ENCODE results near the gene GRIN2C. TPM values are rescaled to one million over a fixed set of nuclear protein-coding genes. Genes with fewer than 3 reads are reported as not detected.

GRIN2C gene
- total RNA-seq, 1 experiment from 2014 or later: 0.44 TPM

- no peak overlapping the region for H3K18ac ChIP-seq (ENCODE audit: insufficient read length, low read depth, low read length)
- no peak overlapping the region for H4K8ac ChIP-seq (replicated peaks; ENCODE audit: insufficient read length, low read depth, low read length)
- H2AK5ac ChIP-seq (ENCODE audit: insufficient read length, low read length): no peak overlapping the region
- peak; percentile 72 for DNase-seq
- no peak overlapping the region for H2BK20ac ChIP-seq (ENCODE audit: low read depth, low read length, poor library complexity, severe bottlenecking)
- no peaks in the 10 kb centered on the region for H4K20me1 ChIP-seq (ENCODE audit: control insufficient read depth, insufficient read depth, insufficient read length)
- H3K9me3 ChIP-seq (ENCODE audit: control insufficient read depth, low read depth, low read length): no peaks in the 10 kb centered on the region
- no peaks in the 10 kb centered on the region for H3K23me2 ChIP-seq (ENCODE audit: insufficient read length, low read depth, low read length, poor library complexity, severe bottlenecking)
- WGBS (ENCODE audit: extremely low coverage, insufficient read length, low lambda C conversion rate): no CpG with 5 or more reads among the region's 15 CpGs
- no peak overlapping the region for H2BK15ac ChIP-seq (ENCODE audit: low read depth, low read length)
- no peak overlapping the region for H3K4ac ChIP-seq (ENCODE audit: low read depth, low read length)
- no peaks in the 10 kb centered on the region for H3K79me1 ChIP-seq (ENCODE audit: insufficient read depth, low read depth, low read length, poor library complexity, severe bottlenecking)
- no peak overlapping the region for H4K91ac ChIP-seq (ENCODE audit: insufficient read length, low read depth, low read length)
- H4K5ac ChIP-seq (ENCODE audit: insufficient read length, low read depth, low read length): no peak overlapping the region
- no peak overlapping the region for H3K14ac ChIP-seq (ENCODE audit: insufficient read depth, low read length)
- no peak overlapping the region for H3T11ph ChIP-seq (ENCODE audit: low read length)
- H3K9me3 Mint-ChIP-seq: no peaks in the 10 kb centered on the region
- H3K4me2 ChIP-seq (ENCODE audit: insufficient read depth, insufficient read length, low read length): no peak overlapping the region
- H2AFZ ChIP-seq (ENCODE audit: low read length): no peak overlapping the region
- H3K27ac ChIP-seq (ENCODE audit: insufficient read length, low read depth, low read length): no peak overlapping the region
- H2BK5ac ChIP-seq (ENCODE audit: insufficient read length, low read length): no peak overlapping the region
- H3K36me3 Mint-ChIP-seq (ENCODE audit: insufficient read depth in 1 of 3, low read depth in 3 of 3): peaks cover 3 to 8% (median 5%) of the 10 kb centered on the region in 3 experiments; a peak in 5 of 7 replicates
- H3K79me2 ChIP-seq (ENCODE audit: insufficient read depth, low read length): no peaks in the 10 kb centered on the region
- peaks cover 8 to 14% of the 10 kb centered on the region in 2 experiments for H3K4me1 Mint-ChIP-seq
- no peak overlapping the region for H2BK12ac ChIP-seq (ENCODE audit: insufficient read length, low read depth, low read length)
- 0 out of 5 replicates have a peak overlapping the region, but pooled peaks of 1 of the 2 experiments have one; percentile 2 for H3K4me3 Mint-ChIP-seq
- peak; percentile 75 for TF ChIP-seq CTCF (conservative IDR thresholded peaks at IDR 0.05)
- peaks cover 4% of the 10 kb centered on the region for H3K27me3 Mint-ChIP-seq (ENCODE audit: low read depth)
- no peak overlapping the region for H3K27ac Mint-ChIP-seq
- H3K9ac ChIP-seq (ENCODE audit: extremely low read depth, insufficient read length, low read length): no peak overlapping the region
- H3K56ac ChIP-seq (ENCODE audit: insufficient read length, low read depth, low read length): no peak overlapping the region
- no peak overlapping the region for H3K23ac ChIP-seq (ENCODE audit: insufficient read length, low read depth, low read length)
- H2BK120ac ChIP-seq (ENCODE audit: low read depth, low read length, poor library complexity, severe bottlenecking): no peak overlapping the region
- H3K4me1 ChIP-seq (ENCODE audit: insufficient read depth, low read length): no peaks in the 10 kb centered on the region
- no peaks in the 10 kb centered on the region for H3K27me3 ChIP-seq (ENCODE audit: insufficient read depth, low read length)
Measured at GRCh38 chr17:74815550-74816370, 43.9 kb downstream of the GRIN2C start.

Measured in H9 (cell line).